HepG2 (cell line): Measurements from ENCODE around the gene GPR61.

Experiments used
- CTCF ChIP-seq: sonication (generic); formaldehyde crosslinking; IDR thresholded peaks from 2 replicates; pipeline ENCODE4 v1.5.0; 2020; ENCODE audit warnings: mild to moderate bottlenecking, missing genetic modification reagents, moderate library complexity
- EP300 ChIP-seq, 3 experiments: sonication (generic) in 1 of 3; formaldehyde crosslinking in 1 of 3; IDR thresholded peaks; 2 replicates each; pipeline versions ENCODE4 v1.5.1 to v1.6.1; 2011 to 2020; ENCODE audit warnings: low read depth in 2 of 3, low read length in 2 of 3, borderline replicate concordance in 1 of 3, improper control_type of control experiment in 1 of 3, mild to moderate bottlenecking in 1 of 3, missing genetic modification reagents in 1 of 3, moderate library complexity in 1 of 3
- NCOA5 ChIP-seq: sonication (generic); formaldehyde crosslinking; IDR thresholded peaks from 2 replicates; pipeline ENCODE4 v1.4.0; 2020; ENCODE audit warnings: missing genetic modification reagents
- NR2C2 ChIP-seq: sonication (generic); formaldehyde crosslinking; IDR thresholded peaks from 2 replicates; pipeline ENCODE4 v1.4.0; 2020; ENCODE audit warnings: missing genetic modification reagents, mild to moderate bottlenecking, moderate library complexity, borderline replicate concordance
- ZSCAN12 ChIP-seq: sonication (generic); formaldehyde crosslinking; IDR thresholded peaks from 2 replicates; pipeline ENCODE4 v1.9.0; 2021; ENCODE audit warnings: mild to moderate bottlenecking, missing genetic modification reagents

GRCh38 chr1:109567877-109568672 lies 28.4 kb downstream of the GPR61 start:
- TF ChIP-seq EP300 (IDR thresholded peaks at IDR 0.05; ENCODE audit: low read depth in 2 of 2, low read length in 2 of 2), result no peak
- TF ChIP-seq EP300 (CRISPR knock-in tag; IDR thresholded peaks at IDR 0.05; ENCODE audit: borderline replicate concordance), result no peak
- TF ChIP-seq NR2C2 (CRISPR knock-in tag), result no peak
- TF ChIP-seq ZSCAN12 (CRISPR knock-in tag), result no peak
- no peak for TF ChIP-seq NCOA5
- TF ChIP-seq CTCF (CRISPR knock-in tag), result no peak
